Neural crest cell (in vitro differentiated cells): ENCODE results near the gene HSP90AA1. TPM values are rescaled to one million over a fixed set of nuclear protein-coding genes. Genes with fewer than 3 reads are reported as not detected.

Experiments used
- DNase-seq: peaks from one replicate; pipeline ENCODE4 v3.0.0; 2021; ENCODE audit warnings: low read depth, mixed read lengths, low spot score
- H3K27ac Mint-ChIP-seq: one replicate; pipeline ENCODE4 v1.8.0; 2021; ENCODE audit warnings: mild to moderate bottlenecking, mixed read lengths; ENCODE audit not compliant: unreplicated experiment
- H3K27me3 Mint-ChIP-seq: 2 replicates; pipeline ENCODE4 v1.8.0; 2021; ENCODE audit warnings: low read depth, mild to moderate bottlenecking, mixed read lengths
- H3K36me3 Mint-ChIP-seq: 2 replicates; pipeline ENCODE4 v1.8.0; 2021; ENCODE audit warnings: low read depth, mild to moderate bottlenecking, mixed read lengths
- H3K4me1 Mint-ChIP-seq: 2 replicates; pipeline ENCODE4 v1.8.0; 2021; ENCODE audit warnings: mixed read lengths
- H3K4me3 Mint-ChIP-seq: one replicate; pipeline ENCODE4 v1.8.0; 2021; ENCODE audit warnings: mild to moderate bottlenecking, mixed read lengths
- H3K9me3 Mint-ChIP-seq: 2 replicates; pipeline ENCODE4 v1.8.0; 2021; ENCODE audit warnings: mixed read lengths
- CTCF ChIP-seq: fragments of 200-600 bp; sonication (generic); conservative IDR thresholded peaks from 2 replicates; pipeline ENCODE4 v1.5.0; 2021; ENCODE audit warnings: antibody characterized with exemption, mild to moderate bottlenecking
- total RNA-seq: library from RNA; stranded (reverse); gene quantifications from 2 replicates; pipeline ENCODE4 v1.2.1, GENCODE V29; 2021

Gene HSP90AA1
- total RNA-seq, 1 donor from 2014 or later: 760 TPM

- no peak for TF ChIP-seq CTCF
- Mint-ChIP-seq H3K9me3 (no peaks in the 10 kb centered on the region), H3K36me3 (no peaks in the 10 kb centered on the region), H3K27me3 (no peaks in the 10 kb centered on the region), H3K4me3 (no peak overlapping the region), H3K4me1 (no peaks in the 10 kb centered on the region), H3K27ac (no peak overlapping the region)
- DNase-seq: no peak
These were observed 37.6 kb upstream of the HSP90AA1 start for GRCh38 chr14:102124419-102124818.

- Mint-ChIP-seq H3K9me3 (no peaks in the 10 kb centered on the region), H3K36me3 (no peaks in the 10 kb centered on the region), H3K27ac (no peak overlapping the region), H3K4me1 (no peaks in the 10 kb centered on the region), H3K27me3 (no peaks in the 10 kb centered on the region), H3K4me3 (no peak overlapping the region)
- no peak for DNase-seq
- TF ChIP-seq CTCF: no peak
These were observed 34.7 kb upstream of the HSP90AA1 start for GRCh38 chr14:102121567-102121966.

- no peak for TF ChIP-seq CTCF
- no peak overlapping the region for H3K27ac Mint-ChIP-seq
- no peak for DNase-seq
- no peaks in the 10 kb centered on the region for H3K9me3 Mint-ChIP-seq
- H3K4me3 Mint-ChIP-seq: no peak overlapping the region
- H3K27me3 Mint-ChIP-seq: no peaks in the 10 kb centered on the region
- no peaks in the 10 kb centered on the region for H3K4me1 Mint-ChIP-seq
- no peaks in the 10 kb centered on the region for H3K36me3 Mint-ChIP-seq
These were observed 34.0 kb upstream of the HSP90AA1 start for GRCh38 chr14:102120888-102121287.

GRCh38 chr14:102117852-102118251, 31.0 kb upstream of the HSP90AA1 start:
- Mint-ChIP-seq H3K27me3 (no peaks in the 10 kb centered on the region), H3K9me3 (no peaks in the 10 kb centered on the region), H3K36me3 (no peaks in the 10 kb centered on the region), H3K4me3 (no peak overlapping the region), H3K27ac (no peak overlapping the region), H3K4me1 (no peaks in the 10 kb centered on the region)
- no peak for DNase-seq
- TF ChIP-seq CTCF: no peak

- no peaks in the 10 kb centered on the region for H3K36me3 Mint-ChIP-seq
- H3K4me1 Mint-ChIP-seq: no peaks in the 10 kb centered on the region
- no peak overlapping the region for H3K4me3 Mint-ChIP-seq
- no peak for TF ChIP-seq CTCF
- DNase-seq: no peak
- no peak overlapping the region for H3K27ac Mint-ChIP-seq
- H3K9me3 Mint-ChIP-seq: no peaks in the 10 kb centered on the region
- no peaks in the 10 kb centered on the region for H3K27me3 Mint-ChIP-seq
These were observed 29.7 kb upstream of the HSP90AA1 start for GRCh38 chr14:102116361-102117180.
